A204.1 (cell line): ENCODE data around the gene PINLYP.

ENCODE experiments used
- FAIRE-seq: peaks from 2 replicates; lab custom pipeline; 2012; peaks lifted over from hg19 to GRCh38; lab: Jason Lieb, UNC

The PINLYP gene

DNA sequence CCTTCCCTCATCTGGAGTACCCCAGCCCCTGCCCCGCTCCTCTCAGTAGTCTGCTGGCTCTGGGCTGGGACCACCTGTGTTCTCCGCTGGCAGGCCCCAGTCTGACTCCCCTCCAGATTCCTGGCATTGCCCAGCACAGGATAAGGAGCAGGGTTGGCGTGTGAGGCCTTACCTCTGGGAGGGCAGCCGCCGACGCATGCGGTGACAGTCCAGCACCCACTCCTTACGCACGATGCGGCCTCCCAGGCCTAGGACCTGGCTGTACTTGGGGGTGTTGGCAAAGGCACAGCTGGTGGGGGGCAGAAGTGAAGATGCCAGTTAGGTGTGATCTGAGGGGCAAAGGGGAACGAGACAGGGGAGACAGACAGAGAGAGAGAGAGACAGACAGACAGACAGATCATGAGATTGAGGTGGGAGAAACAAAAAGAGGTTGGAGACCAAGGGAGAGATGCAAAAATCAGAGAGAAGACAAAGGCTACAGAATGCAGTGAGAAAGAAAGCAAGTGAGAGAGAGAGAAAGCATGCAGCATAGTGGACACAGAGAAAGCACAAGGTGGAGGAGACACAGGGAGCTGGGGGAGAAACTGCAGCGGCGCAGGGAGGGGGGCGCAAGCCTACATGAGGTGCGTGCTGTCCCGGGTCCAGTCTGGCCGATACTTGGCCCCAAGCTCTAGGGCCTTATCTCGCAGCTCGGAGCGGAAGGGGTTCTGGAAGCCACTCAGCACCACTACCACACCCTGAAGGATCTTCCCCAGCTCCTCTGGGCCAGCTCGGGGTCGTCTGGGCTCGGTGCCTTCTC is 24.0 kb upstream of the PINLYP start:
- no peak for FAIRE-seq

DNA sequence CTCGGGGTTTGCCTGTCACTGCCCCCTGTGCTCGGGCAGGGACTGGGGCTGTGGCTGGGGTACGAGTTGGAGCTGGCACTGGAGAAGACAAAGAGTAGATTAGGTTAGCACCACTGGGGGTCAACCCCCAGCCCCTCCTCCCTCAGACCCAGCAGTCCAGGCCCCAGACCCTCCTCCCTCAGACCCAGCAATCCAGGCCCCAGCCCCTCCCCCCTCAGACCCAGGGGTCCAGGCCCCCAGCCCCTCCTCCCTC is 23.5 kb upstream of the PINLYP start:
- FAIRE-seq = no peak

GRCh38 chr19:43552616-43553015 is 23.0 kb upstream of the PINLYP start:
- no peak for FAIRE-seq

- no peak for FAIRE-seq
Observed at GRCh38 chr19:43553656-43554055, 21.9 kb upstream of the PINLYP start.

GRCh38 chr19:43554317-43554895 is 21.2 kb upstream of the PINLYP start:
- no peak for FAIRE-seq

GRCh38 chr19:43555185-43555770 is 20.3 kb upstream of the PINLYP start:
- FAIRE-seq = no peak

DNA sequence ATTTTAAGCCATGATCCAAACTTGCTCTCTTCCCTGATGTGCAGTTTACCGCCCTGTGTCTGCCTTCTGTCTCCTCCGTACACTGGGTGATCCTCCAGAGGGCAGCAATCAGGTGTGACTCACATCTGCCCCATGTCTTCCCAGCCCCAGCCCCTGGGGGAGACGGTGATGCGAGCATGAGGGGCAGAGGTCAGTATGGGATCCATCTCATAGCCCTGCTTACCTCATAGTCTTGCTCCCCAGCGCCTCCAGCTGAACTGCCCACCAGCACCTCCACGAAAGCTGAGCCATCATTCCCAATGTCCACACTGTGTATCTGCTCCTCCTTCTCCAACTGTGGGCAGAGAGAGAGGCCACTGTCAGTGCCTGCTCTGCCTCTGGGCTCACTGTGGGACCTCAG is 14.9 kb upstream of the PINLYP start:
- no peak for FAIRE-seq

DNA sequence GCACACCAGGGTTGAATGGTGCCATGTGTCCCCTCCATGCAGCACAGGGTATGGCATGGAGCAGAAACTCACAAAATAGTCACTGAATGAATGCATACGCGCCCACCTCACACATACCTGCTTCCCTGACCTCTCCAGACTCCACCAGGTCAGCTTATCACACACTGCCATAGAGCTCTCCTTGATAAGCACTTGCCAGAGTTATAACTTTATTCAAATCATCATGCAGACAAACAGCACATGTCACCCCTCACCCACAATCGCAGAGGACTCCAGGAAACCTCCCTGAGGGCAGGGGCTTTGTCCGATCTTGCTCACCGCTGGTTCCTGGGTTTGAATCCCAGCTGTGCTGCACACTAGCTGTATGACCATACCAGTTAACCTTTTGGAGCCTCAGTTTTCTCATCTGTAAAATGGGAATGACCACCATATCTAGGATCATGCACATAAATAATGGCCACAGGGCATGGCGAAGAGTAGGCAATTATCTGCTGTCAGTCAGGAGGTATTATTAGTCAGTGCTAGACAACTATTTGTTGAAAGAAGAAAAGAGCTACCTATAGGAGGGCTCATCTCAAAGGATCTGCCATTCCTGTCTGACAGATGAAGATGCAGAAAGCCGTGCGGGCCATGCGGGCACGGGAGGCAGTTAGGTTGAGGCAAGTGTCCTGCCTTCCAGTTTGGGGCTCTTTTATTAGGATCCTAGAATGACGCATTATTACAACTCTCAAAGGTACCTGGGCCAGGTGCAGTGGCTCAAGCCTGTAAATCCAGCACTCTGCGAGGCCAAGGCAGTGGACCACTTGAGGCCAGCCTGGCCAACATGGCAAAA is 14.2 kb upstream of the PINLYP start:
- no peak for FAIRE-seq

- no peak for FAIRE-seq
Observed at GRCh38 chr19:43562226-43562697, 13.3 kb upstream of the PINLYP start.

DNA sequence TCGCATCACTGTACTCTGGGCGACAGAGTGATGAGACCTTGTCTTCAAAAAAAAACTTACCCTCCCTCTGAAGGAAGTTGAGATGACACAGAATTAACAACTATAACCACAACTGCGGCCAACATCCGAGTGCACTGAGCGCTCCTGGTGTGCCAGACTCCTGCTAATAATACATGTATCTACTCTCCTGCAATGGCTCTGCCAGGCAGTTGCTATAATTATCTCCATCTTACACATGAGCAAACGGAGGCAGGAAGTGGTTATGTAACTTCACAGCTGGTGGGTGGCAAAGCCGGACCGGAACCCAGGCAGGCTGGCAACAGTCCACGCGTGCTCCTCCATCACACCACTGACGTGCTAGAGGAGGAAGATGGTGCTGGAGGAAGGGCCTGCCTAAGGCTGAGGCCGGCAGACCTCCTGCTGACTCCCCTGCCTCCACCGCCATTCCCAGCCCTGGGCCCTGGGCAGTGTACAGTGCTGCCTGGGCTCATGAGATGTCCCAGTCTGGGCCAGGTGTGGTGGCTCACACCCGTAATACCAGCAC is 12.8 kb upstream of the PINLYP start:
- no peak for FAIRE-seq

GRCh38 chr19:43563816-43564457 is 11.7 kb upstream of the PINLYP start:
- FAIRE-seq = no peak

- FAIRE-seq = no peak
Observed at GRCh38 chr19:43564800-43565199, 10.8 kb upstream of the PINLYP start.

DNA sequence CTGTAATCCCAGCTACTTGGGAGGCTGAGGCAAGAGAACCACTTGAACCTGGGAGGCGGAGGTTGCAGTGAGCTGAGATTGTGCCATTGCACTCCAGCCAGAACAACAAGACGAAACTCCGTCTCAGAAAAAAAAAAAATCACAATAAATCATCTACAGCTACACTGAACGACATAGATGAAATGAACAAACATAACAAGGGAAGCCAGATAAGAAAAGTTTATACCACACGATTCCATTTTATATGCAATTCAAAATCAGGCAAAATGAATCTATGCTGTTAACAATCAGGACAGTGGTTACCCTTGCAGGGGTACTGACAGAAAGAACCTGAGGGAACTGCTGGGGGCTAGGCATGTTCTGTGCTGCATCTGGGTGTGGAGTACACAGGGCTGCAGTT is 5.9 kb upstream of the PINLYP start:
- no peak for FAIRE-seq

DNA sequence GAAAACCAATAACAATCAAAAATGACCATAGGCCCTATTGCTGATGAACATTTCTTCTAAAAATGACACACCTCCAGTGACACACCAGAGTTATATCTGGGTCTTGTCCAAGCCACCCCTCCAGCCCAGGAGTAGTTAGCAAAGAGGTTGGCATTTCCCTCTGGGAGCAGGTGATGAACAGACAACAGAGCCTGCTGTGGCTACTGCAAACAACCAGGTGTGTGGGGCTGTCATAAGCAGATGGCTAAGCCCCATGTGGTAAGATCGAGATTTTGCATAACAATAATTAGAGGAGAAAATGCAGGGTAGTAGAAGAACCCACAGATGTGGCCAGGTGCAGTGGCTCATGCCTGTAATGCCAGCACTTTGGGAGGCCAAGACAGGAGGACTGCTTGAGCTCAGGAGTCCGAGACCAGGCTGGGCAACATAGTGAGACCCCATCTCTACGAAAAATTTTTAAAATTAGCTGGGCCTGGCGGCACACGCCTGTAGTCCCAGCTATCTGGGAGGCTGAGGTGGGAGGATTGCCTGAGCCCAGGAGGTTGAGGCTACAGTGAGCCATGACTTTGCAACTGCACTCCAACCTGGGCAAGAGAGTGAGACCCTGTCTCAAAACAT is 5.3 kb upstream of the PINLYP start:
- no peak for FAIRE-seq

DNA sequence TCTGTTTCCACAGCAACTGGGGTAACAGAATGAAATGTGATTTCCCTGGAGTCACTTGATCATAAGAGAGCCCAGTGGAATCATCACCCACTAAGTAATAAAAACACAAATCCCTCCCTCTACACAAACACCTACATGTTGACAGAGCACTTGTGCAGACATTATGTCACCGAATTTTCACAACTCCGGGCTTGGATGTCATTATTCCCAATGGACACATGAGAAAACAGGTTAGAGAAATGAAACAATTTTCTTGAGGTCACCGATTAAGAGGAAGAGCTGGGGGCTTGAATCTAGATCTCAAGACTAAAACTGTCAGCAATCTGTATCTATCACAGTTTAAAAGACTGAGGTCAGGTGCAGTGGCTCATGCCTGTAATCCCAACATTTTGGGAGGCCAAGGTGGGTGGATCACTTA is 3.4 kb upstream of the PINLYP start:
- FAIRE-seq = no peak

DNA sequence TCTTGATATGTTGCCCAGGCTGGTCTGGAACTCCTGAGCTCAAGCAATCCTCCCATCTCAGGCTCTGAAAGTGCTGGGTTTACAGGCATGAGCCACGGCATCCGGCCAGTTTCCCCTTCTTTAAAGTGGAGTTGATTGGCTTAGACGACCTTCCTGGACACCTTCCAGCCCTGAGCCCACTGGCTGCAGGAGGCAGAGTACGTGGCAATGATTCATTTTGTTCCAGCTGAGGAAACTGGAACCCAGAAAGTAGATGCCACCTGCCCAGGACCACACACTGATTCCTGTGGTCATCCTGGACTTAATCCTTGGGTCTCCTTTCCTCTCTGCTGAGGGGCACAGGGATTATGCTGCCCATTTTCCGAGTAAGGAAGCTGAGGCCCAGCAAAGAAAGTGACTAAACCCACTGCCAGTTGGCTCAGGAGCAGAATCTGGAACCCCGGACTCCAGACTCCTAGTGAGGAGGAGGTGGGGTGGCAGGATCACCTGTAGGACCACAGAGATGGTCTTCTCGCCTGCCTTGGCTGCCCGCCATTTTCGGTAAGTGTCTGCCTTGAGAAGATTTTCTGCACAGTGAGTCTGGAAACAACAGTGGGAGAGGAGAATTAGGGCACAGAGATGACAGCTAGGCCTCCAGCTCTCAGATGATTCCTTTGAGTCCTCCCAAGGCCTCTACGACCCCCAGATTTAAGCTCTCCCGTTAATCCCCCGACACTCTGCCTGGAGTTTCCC is 1.0 kb upstream of the PINLYP start:
- no peak for FAIRE-seq

GRCh38 chr19:43575955-43576878 is 616 bp downstream of the PINLYP start:
- FAIRE-seq = no peak

DNA sequence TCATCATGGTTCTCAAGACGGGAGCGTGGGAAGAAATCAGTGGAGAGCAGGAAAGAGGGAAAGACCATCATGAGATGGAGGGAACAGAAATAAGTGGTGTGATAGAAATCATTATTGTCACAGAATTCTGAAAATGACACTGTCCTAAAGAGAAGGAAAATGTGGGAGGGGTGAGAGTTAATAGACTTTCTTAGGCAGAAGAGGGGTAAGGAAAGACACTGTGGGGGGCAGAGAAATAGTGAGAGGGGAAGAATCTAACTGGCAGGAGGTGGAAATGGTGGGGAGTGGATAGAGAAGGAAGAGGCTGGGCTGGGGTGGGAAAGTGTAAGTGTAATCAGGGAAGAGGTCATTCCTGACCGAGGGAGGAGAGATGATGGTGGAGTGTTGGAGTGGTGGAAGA is 3.2 kb downstream of the PINLYP start:
- FAIRE-seq = no peak

DNA sequence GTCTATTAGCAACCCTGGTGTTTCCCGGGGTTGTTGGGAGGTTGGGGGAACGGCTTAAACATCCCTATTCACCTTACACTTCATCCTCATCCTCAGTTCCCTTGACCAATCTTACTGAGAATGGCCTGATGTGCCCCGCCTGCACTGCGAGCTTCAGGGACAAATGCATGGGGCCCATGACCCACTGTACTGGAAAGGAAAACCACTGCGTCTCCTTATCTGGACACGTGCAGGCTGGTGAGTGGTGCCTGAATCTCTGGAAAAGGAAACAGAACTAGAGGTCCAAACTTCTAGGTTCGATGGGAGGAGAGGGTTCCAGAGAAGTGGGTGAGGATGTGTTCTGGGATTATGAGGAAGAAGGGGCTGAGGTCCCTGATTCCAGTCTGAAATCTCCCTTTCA is 5.9 kb downstream of the PINLYP start:
- FAIRE-seq = no peak

DNA sequence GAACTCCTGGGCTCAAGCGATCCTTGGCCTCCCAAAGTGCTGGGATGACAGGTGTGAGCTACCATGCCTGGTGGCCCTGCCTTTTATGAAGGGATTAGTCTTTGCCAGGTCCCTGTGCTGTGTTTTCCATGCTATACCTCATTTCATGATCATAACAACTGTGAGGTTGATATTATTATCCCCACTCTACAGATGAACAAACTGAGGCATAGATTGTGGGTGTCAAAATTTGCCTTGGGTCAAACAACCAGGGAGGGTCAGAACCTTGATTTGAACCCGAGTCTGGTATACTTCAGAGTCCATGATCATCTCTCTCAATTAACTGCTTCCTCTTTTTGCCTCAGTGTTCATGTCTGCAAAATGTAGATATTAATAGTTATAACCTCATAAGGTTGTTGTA is 6.9 kb downstream of the PINLYP start:
- no peak for FAIRE-seq
